ENCODE results near the gene CD74.

Gene CD74

GRCh38 chr5:150396267-150396666 is 16.4 kb downstream of the CD74 start:
- no peak for DNase-seq (ENCODE audit: low spot score)

- no peak for DNase-seq (ENCODE audit: low spot score)
Observed at GRCh38 chr5:150395688-150395975, 17.1 kb downstream of the CD74 start.

- DNase-seq (ENCODE audit: low spot score), result no peak
Observed at GRCh38 chr5:150394912-150395687, 17.6 kb downstream of the CD74 start.

- no peak for DNase-seq (ENCODE audit: low spot score)
Observed at GRCh38 chr5:150394131-150394530, 18.6 kb downstream of the CD74 start.

- no peak for DNase-seq (ENCODE audit: low spot score)
Observed at GRCh38 chr5:150393096-150393645, 19.5 kb downstream of the CD74 start.

GRCh38 chr5:150392680-150393079 is 20.0 kb downstream of the CD74 start:
- DNase-seq (ENCODE audit: low spot score), result no peak

GRCh38 chr5:150391986-150392385 is 20.7 kb downstream of the CD74 start:
- DNase-seq (ENCODE audit: low spot score), result no peak

- no peak for DNase-seq (ENCODE audit: low spot score)
Observed at GRCh38 chr5:150391064-150391834, 21.5 kb downstream of the CD74 start.

- DNase-seq (ENCODE audit: low spot score), result no peak
Observed at GRCh38 chr5:150389531-150390266, 23.0 kb downstream of the CD74 start.

GRCh38 chr5:150386024-150386855 is 26.5 kb downstream of the CD74 start:
- DNase-seq (ENCODE audit: low spot score), result no peak

- DNase-seq (ENCODE audit: low spot score), result no peak
Observed at GRCh38 chr5:150384701-150385100, 28.0 kb downstream of the CD74 start.

GRCh38 chr5:150377964-150378694 is 34.6 kb downstream of the CD74 start:
- DNase-seq (ENCODE audit: low spot score), result peak; percentile 80

GRCh38 chr5:150376799-150377771 is 35.6 kb downstream of the CD74 start:
- DNase-seq (ENCODE audit: low spot score), result peak; percentile 81

- DNase-seq (ENCODE audit: low spot score), result no peak
Observed at GRCh38 chr5:150374651-150375050, 38.1 kb downstream of the CD74 start.

GRCh38 chr5:150372639-150373038 is 40.1 kb downstream of the CD74 start:
- DNase-seq (ENCODE audit: low spot score), result no peak

- DNase-seq (ENCODE audit: low spot score), result no peak
Observed at GRCh38 chr5:150368526-150368925, 44.2 kb downstream of the CD74 start.

GRCh38 chr5:150364004-150364403 is 48.7 kb downstream of the CD74 start:
- no peak for DNase-seq (ENCODE audit: low spot score)

- DNase-seq (ENCODE audit: low spot score), result no peak
Observed at GRCh38 chr5:150363185-150363584, 49.5 kb downstream of the CD74 start.

- no peak for DNase-seq (ENCODE audit: low spot score)
Observed at GRCh38 chr5:150361301-150361700, 51.4 kb downstream of the CD74 start.
